Endodermal cell (in vitro differentiated cells): Measurements from ENCODE around the gene GSPT1. TPM values are rescaled to one million over a fixed set of nuclear protein-coding genes. Genes with fewer than 3 reads are reported as not detected.

Experiments
- DNase-seq: peaks from one replicate; pipeline ENCODE4 v3.0.0-alpha.2; 2017
- H3K27ac ChIP-seq: 2 replicates; pipeline ENCODE4 v1.5.1; 2013; ENCODE audit warnings: mild to moderate bottlenecking, low read depth, low read length, moderate library complexity
- H3K27me3 ChIP-seq: 2 replicates; pipeline ENCODE4 v1.6.1; 2013; ENCODE audit warnings: mild to moderate bottlenecking, low read length, moderate library complexity; ENCODE audit not compliant: insufficient read depth, control insufficient read depth, poor library complexity, severe bottlenecking
- H3K36me3 ChIP-seq: 2 replicates; pipeline ENCODE4 v1.7.0; 2013; ENCODE audit warnings: mild to moderate bottlenecking, low read length, moderate library complexity; ENCODE audit not compliant: control insufficient read depth, insufficient read depth
- H3K4me1 ChIP-seq: one replicate; pipeline ENCODE4 v1.7.0; 2013; ENCODE audit warnings: low read length; ENCODE audit not compliant: control insufficient read depth, insufficient read depth
- H3K4me3 ChIP-seq: 2 replicates; pipeline ENCODE4 v1.5.1; 2013; ENCODE audit warnings: mild to moderate bottlenecking, low read length, moderate library complexity
- H3K9ac ChIP-seq: 2 replicates; pipeline ENCODE4 v1.6.1; 2013; ENCODE audit warnings: mild to moderate bottlenecking, low read length, moderate library complexity; ENCODE audit not compliant: poor library complexity, severe bottlenecking; ENCODE audit errors: extremely low read depth
- H3K9me3 ChIP-seq: 2 replicates; pipeline ENCODE4 v1.6.1; 2013; ENCODE audit warnings: mild to moderate bottlenecking, low read length, moderate library complexity; ENCODE audit not compliant: control insufficient read depth
- H3K27ac Mint-ChIP-seq: 2 replicates; pipeline ENCODE4 v1.8.0; 2020; ENCODE audit warnings: mixed read lengths
- H3K27me3 Mint-ChIP-seq: 2 replicates; pipeline ENCODE4 v1.8.0; 2021; ENCODE audit warnings: mild to moderate bottlenecking, mixed read lengths; ENCODE audit not compliant: insufficient read depth
- H3K36me3 Mint-ChIP-seq: 2 replicates; pipeline ENCODE4 v1.8.0; 2020; ENCODE audit warnings: low read depth, mixed read lengths
- H3K4me1 Mint-ChIP-seq: 2 replicates; pipeline ENCODE4 v1.8.0; 2020; ENCODE audit warnings: mixed read lengths
- H3K4me3 Mint-ChIP-seq: 2 replicates; pipeline ENCODE4 v1.8.0; 2020; ENCODE audit warnings: mild to moderate bottlenecking, moderate library complexity, mixed read lengths
- H3K9me3 Mint-ChIP-seq: 2 replicates; pipeline ENCODE4 v1.8.0; 2020; ENCODE audit warnings: mild to moderate bottlenecking, mixed read lengths
- WGBS, 2 experiments: methylation state at CpG; one replicate each; pipeline versions ENCODE4 v1.1.5 to v1.1.7; 2013; ENCODE audit warnings: missing lambda C conversion rate in 2 of 2, mixed read lengths in 1 of 2; ENCODE audit not compliant: insufficient coverage in 1 of 2, insufficient read length in 1 of 2; 5-methylcytosine and 5-hydroxymethylcytosine counted together
- total RNA-seq, 2 donors: library from RNA; stranded (reverse); fragmentation: NEBNext Ultra II Directional in 1 of 2; extraction: Animal tissue kit (Norgen Biotek cat#: 25700) in 1 of 2; gene quantifications; 2 replicates in 1 of 2; 3 replicates in 1 of 2; pipeline ENCODE4 v1.2.1, GENCODE V29; 2021
- TF ChIP-seq, protein P1 (sequence below): fragments of 200-600 bp; sonication (generic); conservative IDR thresholded peaks from 2 replicates; pipeline ENCODE4 v1.5.0; 2021; ENCODE audit warnings: antibody characterized with exemption, mild to moderate bottlenecking

GSPT1 gene
- total RNA-seq, 2 donors from 2014 or later = 110 to 115 TPM

DNA sequence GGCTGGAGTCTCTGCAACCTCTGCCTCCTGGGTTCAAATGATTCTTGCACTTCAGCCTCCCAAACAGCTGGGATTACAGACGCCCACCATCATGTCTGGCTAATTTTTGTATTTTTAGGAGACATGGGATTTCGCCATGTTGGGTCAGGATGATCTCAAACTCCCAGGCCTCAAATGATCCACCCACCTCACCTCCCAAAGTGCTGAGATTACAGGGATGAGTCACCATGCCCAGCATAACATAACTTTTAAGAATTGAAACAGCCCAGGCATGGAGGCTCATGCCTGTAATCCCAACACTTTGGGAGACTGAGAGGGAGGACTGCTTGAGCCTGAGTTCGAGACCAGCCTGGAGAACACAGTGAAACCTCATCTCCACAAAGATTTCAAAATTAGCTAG is 66.9 kb downstream of the GSPT1 start:
- Histone ChIP-seq H3K9ac (no peak overlapping the region), H3K9me3 (no peaks in the 10 kb centered on the region), H3K4me3 (peak overlapping the region; percentile 40), H3K27me3 (no peaks in the 10 kb centered on the region), H3K36me3 (peaks cover 57% of the 10 kb centered on the region), H3K27ac (no peak overlapping the region), H3K4me1 (no peaks in the 10 kb centered on the region)
- no peak for DNase-seq
- TF ChIP-seq, protein P1, sequence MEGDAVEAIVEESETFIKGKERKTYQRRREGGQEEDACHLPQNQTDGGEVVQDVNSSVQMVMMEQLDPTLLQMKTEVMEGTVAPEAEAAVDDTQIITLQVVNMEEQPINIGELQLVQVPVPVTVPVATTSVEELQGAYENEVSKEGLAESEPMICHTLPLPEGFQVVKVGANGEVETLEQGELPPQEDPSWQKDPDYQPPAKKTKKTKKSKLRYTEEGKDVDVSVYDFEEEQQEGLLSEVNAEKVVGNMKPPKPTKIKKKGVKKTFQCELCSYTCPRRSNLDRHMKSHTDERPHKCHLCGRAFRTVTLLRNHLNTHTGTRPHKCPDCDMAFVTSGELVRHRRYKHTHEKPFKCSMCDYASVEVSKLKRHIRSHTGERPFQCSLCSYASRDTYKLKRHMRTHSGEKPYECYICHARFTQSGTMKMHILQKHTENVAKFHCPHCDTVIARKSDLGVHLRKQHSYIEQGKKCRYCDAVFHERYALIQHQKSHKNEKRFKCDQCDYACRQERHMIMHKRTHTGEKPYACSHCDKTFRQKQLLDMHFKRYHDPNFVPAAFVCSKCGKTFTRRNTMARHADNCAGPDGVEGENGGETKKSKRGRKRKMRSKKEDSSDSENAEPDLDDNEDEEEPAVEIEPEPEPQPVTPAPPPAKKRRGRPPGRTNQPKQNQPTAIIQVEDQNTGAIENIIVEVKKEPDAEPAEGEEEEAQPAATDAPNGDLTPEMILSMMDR = no peak
- Mint-ChIP-seq H3K27me3 (no peaks in the 10 kb centered on the region), H3K4me1 (peaks cover 6% of the 10 kb centered on the region), H3K9me3 (no peaks in the 10 kb centered on the region), H3K36me3 (peaks cover 55% of the 10 kb centered on the region), H3K4me3 (peak overlapping the region; percentile 34), H3K27ac (no peak overlapping the region)
- WGBS, 2 experiments = 92 to 95% methylated on average over 3 of the region's 3 CpGs

DNA sequence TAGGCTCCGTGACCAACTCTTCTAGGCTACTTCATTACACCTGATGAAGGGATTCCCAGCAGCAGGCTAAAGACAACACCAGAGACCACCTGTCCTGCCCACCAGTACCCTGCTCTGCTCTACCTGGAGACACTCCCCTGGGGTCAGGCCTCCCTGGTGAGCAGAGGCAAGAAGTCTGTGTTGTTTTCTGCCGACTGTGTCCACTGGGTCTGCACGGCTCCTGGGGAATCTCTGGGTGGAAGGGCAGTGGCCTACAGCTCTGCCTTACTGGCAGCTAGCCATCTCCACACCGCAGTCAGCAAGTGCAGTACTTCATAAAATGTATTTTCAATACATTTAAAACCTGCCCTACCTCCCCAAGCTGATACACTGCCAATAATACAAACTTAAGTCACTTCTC is 71.3 kb downstream of the GSPT1 start:
- Mint-ChIP-seq H3K36me3 (peaks cover 82% of the 10 kb centered on the region), H3K4me3 (no peak overlapping the region), H3K27ac (no peak overlapping the region), H3K4me1 (no peaks in the 10 kb centered on the region), H3K27me3 (no peaks in the 10 kb centered on the region), H3K9me3 (no peaks in the 10 kb centered on the region)
- Histone ChIP-seq H3K9ac (no peak overlapping the region), H3K27me3 (no peaks in the 10 kb centered on the region), H3K4me3 (no peak overlapping the region), H3K27ac (no peak overlapping the region), H3K36me3 (peaks cover 90% of the 10 kb centered on the region), H3K4me1 (no peaks in the 10 kb centered on the region), H3K9me3 (no peaks in the 10 kb centered on the region)
- DNase-seq = no peak
- WGBS, 2 experiments = 92 to 96% methylated on average over 4 of the region's 4 CpGs
- TF ChIP-seq, protein P1 = no peak

DNA sequence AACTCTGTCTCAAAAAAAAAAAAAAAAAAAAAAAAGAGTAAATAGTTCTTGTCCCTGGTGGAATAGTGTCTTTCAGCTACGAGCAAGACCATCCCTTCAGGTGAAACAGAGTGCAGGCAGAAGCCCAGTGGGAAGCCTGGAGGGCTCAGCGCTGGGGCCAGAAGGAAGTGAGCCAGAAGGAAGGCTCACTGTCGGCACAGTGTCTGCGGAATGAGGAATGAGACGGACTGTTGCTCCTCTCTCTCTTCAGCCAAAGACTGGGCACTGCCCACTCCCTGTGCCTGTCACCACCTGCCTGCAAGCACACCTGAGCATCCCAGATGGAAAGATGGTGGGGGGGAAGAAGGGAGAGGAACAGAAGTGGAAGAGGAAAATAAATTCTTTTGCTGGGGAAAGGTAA is 71.9 kb downstream of the GSPT1 start:
- Mint-ChIP-seq H3K36me3 (peaks cover 83% of the 10 kb centered on the region), H3K27ac (no peak overlapping the region), H3K4me3 (no peak overlapping the region), H3K4me1 (no peaks in the 10 kb centered on the region), H3K9me3 (no peaks in the 10 kb centered on the region), H3K27me3 (no peaks in the 10 kb centered on the region)
- H3K36me3 ChIP-seq = peaks cover 90% of the 10 kb centered on the region
- H3K4me1 ChIP-seq = no peaks in the 10 kb centered on the region
- 95 to 100% methylated on average over 4 to 5 of the region's 5 CpGs for WGBS, 2 experiments
- no peak overlapping the region for H3K4me3 ChIP-seq
- no peaks in the 10 kb centered on the region for H3K27me3 ChIP-seq
- H3K9me3 ChIP-seq = no peaks in the 10 kb centered on the region
- TF ChIP-seq, protein P1 = no peak
- no peak for DNase-seq
- H3K9ac ChIP-seq = no peak overlapping the region
- H3K27ac ChIP-seq = no peak overlapping the region
